ENCODE data around the gene SIGLEC7. TPM values are rescaled to one million over a fixed set of nuclear protein-coding genes. Genes with fewer than 3 reads are reported as not detected.

SIGLEC7 gene
- total RNA-seq, 1 donor from 2014 or later: not detected

DNA sequence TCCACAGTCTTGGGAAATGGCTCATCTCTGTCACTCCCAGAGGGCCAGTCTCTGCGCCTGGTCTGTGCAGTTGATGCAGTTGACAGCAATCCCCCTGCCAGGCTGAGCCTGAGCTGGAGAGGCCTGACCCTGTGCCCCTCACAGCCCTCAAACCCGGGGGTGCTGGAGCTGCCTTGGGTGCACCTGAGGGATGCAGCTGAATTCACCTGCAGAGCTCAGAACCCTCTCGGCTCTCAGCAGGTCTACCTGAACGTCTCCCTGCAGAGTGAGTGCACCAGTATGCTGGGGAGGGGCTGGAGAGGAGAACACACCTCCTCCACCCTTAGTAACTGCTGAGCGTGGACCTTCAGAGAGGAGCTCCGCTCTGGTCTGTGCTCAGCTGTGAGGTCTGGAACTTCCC is 15.1 kb upstream of the SIGLEC7 start:
- no peaks in the 10 kb centered on the region for H3K36me3 ChIP-seq
- H3K4me2 ChIP-seq: no peak overlapping the region
- no peak overlapping the region for H2AFZ ChIP-seq (replicated peaks)
- H3K9me3 ChIP-seq (ENCODE audit: low read depth): no peaks in the 10 kb centered on the region
- H3K9ac ChIP-seq: peak overlapping the region; percentile 0
- DNase-seq (ENCODE audit: low spot score): no peak
- no peak overlapping the region for H3K27ac ChIP-seq
- no peaks in the 10 kb centered on the region for H3F3A ChIP-seq (ENCODE audit: low read depth)
- H3K79me2 ChIP-seq (ENCODE audit: low read depth): no peaks in the 10 kb centered on the region
- Mint-ChIP-seq H3K4me1 (peaks cover under 1% of the 10 kb centered on the region), H3K27me3 (ENCODE audit: insufficient read depth, low read depth) (peaks cover 7% of the 10 kb centered on the region), H3K27ac (no peak overlapping the region), H3K4me3 (no peak overlapping the region), H3K9me3 (no peaks in the 10 kb centered on the region), H3K36me3 (no peaks in the 10 kb centered on the region)
- H3K4me3 ChIP-seq: no peak overlapping the region
- no peaks in the 10 kb centered on the region for H3K4me1 ChIP-seq
- TF ChIP-seq EZH2 (IDR thresholded peaks at IDR 0.05): no peak
- TF ChIP-seq EZH2phosphoT487 (IDR thresholded peaks at IDR 0.05): no peak
- TF ChIP-seq CTCF (IDR thresholded peaks at IDR 0.05): no peak
- no peaks in the 10 kb centered on the region for H3K27me3 ChIP-seq
- no peaks in the 10 kb centered on the region for H4K20me1 ChIP-seq (ENCODE audit: low read depth)

- peaks cover 6% of the 10 kb centered on the region for H3K27me3 Mint-ChIP-seq (ENCODE audit: insufficient read depth, low read depth)
- Histone ChIP-seq H3K4me2 (no peak overlapping the region), H3K9ac (no peak overlapping the region)
Measured at GRCh38 chr19:51127755-51128154, 14.3 kb upstream of the SIGLEC7 start.

DNA sequence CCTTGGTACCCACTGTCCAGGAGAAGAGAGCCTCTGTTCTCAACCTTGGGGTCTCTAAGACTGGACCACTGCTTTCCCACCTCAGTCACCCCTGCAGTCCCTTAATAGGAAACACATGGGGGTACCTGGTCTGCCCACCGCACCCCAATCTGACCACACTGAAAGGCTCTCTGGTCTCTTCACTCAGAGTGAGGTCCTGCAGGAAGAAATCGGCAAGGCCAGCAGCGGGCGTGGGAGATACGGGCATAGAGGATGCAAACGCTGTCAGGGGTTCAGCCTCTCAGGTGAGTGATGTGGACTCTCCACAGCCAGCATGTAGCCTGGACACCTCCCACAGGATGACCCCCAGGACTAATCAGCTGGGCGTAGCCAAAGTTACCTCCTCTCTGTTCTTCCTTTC is 13.9 kb upstream of the SIGLEC7 start:
- H3K4me2 ChIP-seq: no peak overlapping the region
- H3K27ac Mint-ChIP-seq: no peak overlapping the region
- no peaks in the 10 kb centered on the region for H3K36me3 Mint-ChIP-seq
- no peaks in the 10 kb centered on the region for H3K9me3 Mint-ChIP-seq
- no peak overlapping the region for H3K9ac ChIP-seq
- H3K4me1 Mint-ChIP-seq: peaks cover 3% of the 10 kb centered on the region
- no peaks in the 10 kb centered on the region for H3K4me1 ChIP-seq
- no peak overlapping the region for H3K27ac ChIP-seq
- no peaks in the 10 kb centered on the region for H3K79me2 ChIP-seq (ENCODE audit: low read depth)
- no peak for DNase-seq (ENCODE audit: low spot score)
- H3K27me3 Mint-ChIP-seq (ENCODE audit: insufficient read depth, low read depth): peaks cover 6% of the 10 kb centered on the region
- H3K9me3 ChIP-seq (ENCODE audit: low read depth): no peaks in the 10 kb centered on the region
- no peak overlapping the region for H3K4me3 ChIP-seq
- H2AFZ ChIP-seq (replicated peaks): no peak overlapping the region
- H3F3A ChIP-seq (ENCODE audit: low read depth): no peaks in the 10 kb centered on the region
- H3K27me3 ChIP-seq: no peaks in the 10 kb centered on the region
- H3K4me3 Mint-ChIP-seq: no peak overlapping the region
- no peaks in the 10 kb centered on the region for H3K36me3 ChIP-seq
- no peaks in the 10 kb centered on the region for H4K20me1 ChIP-seq (ENCODE audit: low read depth)
- TF ChIP-seq CTCF (IDR thresholded peaks at IDR 0.05): no peak
- no peak for TF ChIP-seq EZH2 (IDR thresholded peaks at IDR 0.05)
- TF ChIP-seq EZH2phosphoT487 (IDR thresholded peaks at IDR 0.05): no peak

More at GRCh38 chr19:51127755-51128154, 14.3 kb upstream of the SIGLEC7 start:
- no peaks in the 10 kb centered on the region for H3K27me3 ChIP-seq
- H3K4me1 Mint-ChIP-seq: peaks cover 3% of the 10 kb centered on the region
- no peaks in the 10 kb centered on the region for H3K79me2 ChIP-seq (ENCODE audit: low read depth)
- TF ChIP-seq EZH2 (IDR thresholded peaks at IDR 0.05): no peak
- TF ChIP-seq EZH2phosphoT487 (IDR thresholded peaks at IDR 0.05): no peak
- TF ChIP-seq CTCF (IDR thresholded peaks at IDR 0.05): no peak
- H3K36me3 Mint-ChIP-seq: no peaks in the 10 kb centered on the region
- H3K36me3 ChIP-seq: no peaks in the 10 kb centered on the region
- H3F3A ChIP-seq (ENCODE audit: low read depth): no peaks in the 10 kb centered on the region
- no peaks in the 10 kb centered on the region for H4K20me1 ChIP-seq (ENCODE audit: low read depth)
- no peak overlapping the region for H3K4me3 ChIP-seq
- H3K27ac ChIP-seq: no peak overlapping the region
- no peaks in the 10 kb centered on the region for H3K4me1 ChIP-seq
- H3K27ac Mint-ChIP-seq: no peak overlapping the region
- DNase-seq (ENCODE audit: low spot score): no peak
- H3K4me3 Mint-ChIP-seq: no peak overlapping the region
- H3K9me3 ChIP-seq (ENCODE audit: low read depth): no peaks in the 10 kb centered on the region
- no peak overlapping the region for H2AFZ ChIP-seq (replicated peaks)
- H3K9me3 Mint-ChIP-seq: no peaks in the 10 kb centered on the region
